Measurements from ENCODE around the gene KIF19.
"Not testable (repeated sequence)": the region's sequence is repeated elsewhere in the genome, so short reads cannot be mapped to it uniquely, and the experiment has no call there.

The KIF19 gene

GRCh38 chr17:74325743-74326379 lies at the start of gene KIF19:
Gene KIF19, plus strand, starts transcription at chr17:74326226. Its CDS starts 124 bp downstream, at chr17:74326350.
- H3K27ac Mint-ChIP-seq, result peak within 1 kb of the TSS; percentile 59
- peaks cover 6% of the 10 kb centered on the region for H3K27me3 Mint-ChIP-seq
- H3K36me3 Mint-ChIP-seq, result no peaks in the 10 kb centered on the region
- H3K9me3 Mint-ChIP-seq, result no peaks in the 10 kb centered on the region
- H3K4me1 Mint-ChIP-seq, result peaks cover 21% of the 10 kb centered on the region
- H3K4me3 Mint-ChIP-seq, result peak within 1 kb of the TSS; percentile 57

GRCh38 chr17:74276541-74277009 lies 49.5 kb upstream of the KIF19 start:
- no peaks in the 10 kb centered on the region for H3K9me3 Mint-ChIP-seq
- no peak overlapping the region for H3K4me3 Mint-ChIP-seq
- H3K36me3 Mint-ChIP-seq, result no peaks in the 10 kb centered on the region
- H3K27me3 Mint-ChIP-seq, result no peaks in the 10 kb centered on the region
- peaks cover 31% of the 10 kb centered on the region for H3K4me1 Mint-ChIP-seq
- H3K27ac Mint-ChIP-seq, result no peak overlapping the region

GRCh38 chr17:74277935-74278334 lies 48.1 kb upstream of the KIF19 start:
- no peaks in the 10 kb centered on the region for H3K27me3 Mint-ChIP-seq
- no peak overlapping the region for H3K4me3 Mint-ChIP-seq
- peaks cover 39% of the 10 kb centered on the region for H3K4me1 Mint-ChIP-seq
- H3K36me3 Mint-ChIP-seq, result no peaks in the 10 kb centered on the region
- H3K27ac Mint-ChIP-seq, result no peak overlapping the region
- H3K9me3 Mint-ChIP-seq, result no peaks in the 10 kb centered on the region

GRCh38 chr17:74279617-74280016 lies 46.4 kb upstream of the KIF19 start:
- not testable (repeated sequence) for H3K27me3 Mint-ChIP-seq, H3K4me3 Mint-ChIP-seq, H3K9me3 Mint-ChIP-seq, H3K36me3 Mint-ChIP-seq
- H3K27ac Mint-ChIP-seq, result peak overlapping the region; percentile 76
- H3K4me1 Mint-ChIP-seq, result peaks cover 29% of the 10 kb centered on the region

GRCh38 chr17:74280093-74280513 lies 45.9 kb upstream of the KIF19 start:
- H3K27me3 Mint-ChIP-seq, result no peaks in the 10 kb centered on the region
- peaks cover 30% of the 10 kb centered on the region for H3K4me1 Mint-ChIP-seq
- no peaks in the 10 kb centered on the region for H3K36me3 Mint-ChIP-seq
- H3K4me3 Mint-ChIP-seq, result no peak overlapping the region
- H3K9me3 Mint-ChIP-seq, result no peaks in the 10 kb centered on the region
- H3K27ac Mint-ChIP-seq, result peak overlapping the region; percentile 76

- H3K27ac Mint-ChIP-seq, result no peak overlapping the region
- no peaks in the 10 kb centered on the region for H3K27me3 Mint-ChIP-seq
- H3K36me3 Mint-ChIP-seq, result no peaks in the 10 kb centered on the region
- no peaks in the 10 kb centered on the region for H3K9me3 Mint-ChIP-seq
- no peak overlapping the region for H3K4me3 Mint-ChIP-seq
- peaks cover 30% of the 10 kb centered on the region for H3K4me1 Mint-ChIP-seq
Measured at GRCh38 chr17:74281799-74282198, 44.2 kb upstream of the KIF19 start.

- Mint-ChIP-seq H3K27ac (peak overlapping the region; percentile 68), H3K4me1 (peaks cover 32% of the 10 kb centered on the region)
Measured at GRCh38 chr17:74282274-74282586, 43.8 kb upstream of the KIF19 start.

GRCh38 chr17:74282587-74283370 lies 43.2 kb upstream of the KIF19 start:
- peaks cover 33% of the 10 kb centered on the region for H3K4me1 Mint-ChIP-seq
- H3K4me3 Mint-ChIP-seq, result peak overlapping the region; percentile 56
- peak overlapping the region; percentile 96 for H3K27ac Mint-ChIP-seq
- H3K9me3 Mint-ChIP-seq, result no peaks in the 10 kb centered on the region
- H3K27me3 Mint-ChIP-seq, result no peaks in the 10 kb centered on the region
- H3K36me3 Mint-ChIP-seq, result no peaks in the 10 kb centered on the region

More at GRCh38 chr17:74282274-74282586, 43.8 kb upstream of the KIF19 start:
- not testable (repeated sequence) for H3K27me3 Mint-ChIP-seq, H3K36me3 Mint-ChIP-seq, H3K4me3 Mint-ChIP-seq, H3K9me3 Mint-ChIP-seq

- Mint-ChIP-seq H3K9me3 (no peaks in the 10 kb centered on the region), H3K4me1 (peaks cover 33% of the 10 kb centered on the region), H3K36me3 (no peaks in the 10 kb centered on the region), H3K27ac (no peak overlapping the region), H3K27me3 (no peaks in the 10 kb centered on the region), H3K4me3 (no peak overlapping the region)
Measured at GRCh38 chr17:74283371-74283673, 42.7 kb upstream of the KIF19 start.

GRCh38 chr17:74287031-74287602 lies 38.9 kb upstream of the KIF19 start:
- Mint-ChIP-seq H3K4me3 (no peak overlapping the region), H3K27ac (no peak overlapping the region), H3K4me1 (peaks cover 21% of the 10 kb centered on the region), H3K27me3 (no peaks in the 10 kb centered on the region), H3K36me3 (no peaks in the 10 kb centered on the region), H3K9me3 (no peaks in the 10 kb centered on the region)

GRCh38 chr17:74288785-74289184 lies 37.2 kb upstream of the KIF19 start:
- H3K4me3 Mint-ChIP-seq, result no peak overlapping the region
- H3K27me3 Mint-ChIP-seq, result no peaks in the 10 kb centered on the region
- H3K4me1 Mint-ChIP-seq, result peaks cover 10% of the 10 kb centered on the region
- no peaks in the 10 kb centered on the region for H3K36me3 Mint-ChIP-seq
- H3K27ac Mint-ChIP-seq, result peak overlapping the region; percentile 6
- no peaks in the 10 kb centered on the region for H3K9me3 Mint-ChIP-seq

- peaks cover 8% of the 10 kb centered on the region for H3K4me1 Mint-ChIP-seq
- no peak overlapping the region for H3K4me3 Mint-ChIP-seq
- no peaks in the 10 kb centered on the region for H3K27me3 Mint-ChIP-seq
- no peaks in the 10 kb centered on the region for H3K9me3 Mint-ChIP-seq
- H3K36me3 Mint-ChIP-seq, result no peaks in the 10 kb centered on the region
- H3K27ac Mint-ChIP-seq, result no peak overlapping the region
Measured at GRCh38 chr17:74289688-74290087, 36.3 kb upstream of the KIF19 start.

GRCh38 chr17:74290340-74290739 lies 35.7 kb upstream of the KIF19 start:
- no peaks in the 10 kb centered on the region for H3K27me3 Mint-ChIP-seq
- no peak overlapping the region for H3K27ac Mint-ChIP-seq
- no peak overlapping the region for H3K4me3 Mint-ChIP-seq
- H3K36me3 Mint-ChIP-seq, result no peaks in the 10 kb centered on the region
- H3K9me3 Mint-ChIP-seq, result no peaks in the 10 kb centered on the region
- H3K4me1 Mint-ChIP-seq, result peaks cover 3% of the 10 kb centered on the region

- H3K36me3 Mint-ChIP-seq, result no peaks in the 10 kb centered on the region
- no peaks in the 10 kb centered on the region for H3K9me3 Mint-ChIP-seq
- no peak overlapping the region for H3K4me3 Mint-ChIP-seq
- H3K27me3 Mint-ChIP-seq, result no peaks in the 10 kb centered on the region
- H3K4me1 Mint-ChIP-seq, result peaks cover 6% of the 10 kb centered on the region
- no peak overlapping the region for H3K27ac Mint-ChIP-seq
Measured at GRCh38 chr17:74292495-74292894, 33.5 kb upstream of the KIF19 start.

GRCh38 chr17:74295625-74296547 lies 30.1 kb upstream of the KIF19 start:
- H3K36me3 Mint-ChIP-seq, result no peaks in the 10 kb centered on the region
- H3K27ac Mint-ChIP-seq, result no peak overlapping the region
- H3K9me3 Mint-ChIP-seq, result no peaks in the 10 kb centered on the region
- H3K4me1 Mint-ChIP-seq, result peaks cover 11% of the 10 kb centered on the region
- H3K27me3 Mint-ChIP-seq, result no peaks in the 10 kb centered on the region
- no peak overlapping the region for H3K4me3 Mint-ChIP-seq
